ENCODE data around the gene ATL2.

ATL2 gene

GRCh38 chr2:38256610-38257009, 120.5 kb downstream of the ATL2 start:
- H3K9me3 ChIP-seq (ENCODE audit: control insufficient read depth, insufficient read depth, low read depth, low read length), result no peaks in the 10 kb centered on the region
- TF ChIP-seq PRDM1 (tag by site-specific recombination; IDR thresholded peaks at IDR 0.05) (peak; percentile 50; the same call in 1 of the 2 replicates), ZNF354C (tag by site-specific recombination; IDR thresholded peaks at IDR 0.05; ENCODE audit: borderline replicate concordance, low read depth) (no peak)
- ChIA-PET CTCF (interaction anchor here (0.6 kb wide), 1 partner anchor 80 kb away, joined by 3 read pairs; no protein-coding TSS in a partner anchor), POLR2A (no interaction called here)
- no peak overlapping the region for H3K27ac ChIP-seq (ENCODE audit: extremely low read depth, low read depth, low read length)
- no peak overlapping the region for H3K4me3 ChIP-seq (ENCODE audit: low read depth, low read length)
- no peaks in the 10 kb centered on the region for H3K36me3 ChIP-seq (ENCODE audit: control insufficient read depth in 2 of 2, insufficient read depth in 1 of 2, low read length in 2 of 2)
- no peaks in the 10 kb centered on the region for H3K4me1 ChIP-seq (ENCODE audit: control insufficient read depth, insufficient read depth, low read length)

- TF ChIP-seq ZNF324 (tag by site-specific recombination; IDR thresholded peaks at IDR 0.05), result no peak
- no peak for TF ChIP-seq ZSCAN5A (tag by site-specific recombination; IDR thresholded peaks at IDR 0.05)
- H3K36me3 ChIP-seq (ENCODE audit: control insufficient read depth in 2 of 2, insufficient read depth in 1 of 2, low read length in 2 of 2), result no peaks in the 10 kb centered on the region
- ChIA-PET CTCF (no interaction called here), POLR2A (no interaction called here)
- no peaks in the 10 kb centered on the region for H3K9me3 ChIP-seq (ENCODE audit: control insufficient read depth, insufficient read depth, low read depth, low read length)
- no peaks in the 10 kb centered on the region for H3K4me1 ChIP-seq (ENCODE audit: control insufficient read depth, insufficient read depth, low read length)
- no peak overlapping the region for H3K27ac ChIP-seq (ENCODE audit: extremely low read depth, low read depth, low read length)
- H3K4me3 ChIP-seq (ENCODE audit: low read depth, low read length), result no peak overlapping the region
Observed at GRCh38 chr2:38255211-38255610, 121.9 kb downstream of the ATL2 start.

GRCh38 chr2:38254796-38255195, 122.3 kb downstream of the ATL2 start:
- TF ChIP-seq ZNF391 (tag by site-specific recombination; IDR thresholded peaks at IDR 0.05; ENCODE audit: borderline replicate concordance, low read depth) (no peak), ZNF37A (tag by site-specific recombination; IDR thresholded peaks at IDR 0.05) (no peak), ZNF2 (tag by site-specific recombination; IDR thresholded peaks at IDR 0.05) (no peak), ZNF776 (tag by site-specific recombination; IDR thresholded peaks at IDR 0.05; ENCODE audit: borderline replicate concordance) (no peak), ZNF660 (tag by site-specific recombination; IDR thresholded peaks at IDR 0.05) (no peak), ZNF558 (tag by site-specific recombination; IDR thresholded peaks at IDR 0.05) (no peak), GFI1B (tag by site-specific recombination; IDR thresholded peaks at IDR 0.05) (no peak), ZNF274 (IDR thresholded peaks at IDR 0.05; ENCODE audit: low read length) (no peak), ZNF274 (tag by site-specific recombination; IDR thresholded peaks at IDR 0.05; ENCODE audit: borderline replicate concordance) (no peak), OSR2 (tag by site-specific recombination; IDR thresholded peaks at IDR 0.05) (no peak), ZNF580 (tag by site-specific recombination; IDR thresholded peaks at IDR 0.05) (no peak), ZNF791 (tag by site-specific recombination; IDR thresholded peaks at IDR 0.05) (no peak), ZNF148 (tag by site-specific recombination; IDR thresholded peaks at IDR 0.05; ENCODE audit: borderline replicate concordance) (no peak), ZNF132 (tag by site-specific recombination; IDR thresholded peaks at IDR 0.05; ENCODE audit: borderline replicate concordance) (no peak), ZSCAN5A (tag by site-specific recombination; IDR thresholded peaks at IDR 0.05) (no peak)
- Histone ChIP-seq H3K36me3 (ENCODE audit: control insufficient read depth in 2 of 2, insufficient read depth in 1 of 2, low read length in 2 of 2) (no peaks in the 10 kb centered on the region), H3K9me3 (ENCODE audit: control insufficient read depth, insufficient read depth, low read depth, low read length) (no peaks in the 10 kb centered on the region), H3K4me3 (ENCODE audit: low read depth, low read length) (no peak overlapping the region), H3K27ac (ENCODE audit: extremely low read depth, low read depth, low read length) (no peak overlapping the region), H3K4me1 (ENCODE audit: control insufficient read depth, insufficient read depth, low read length) (no peaks in the 10 kb centered on the region)
- ChIA-PET CTCF (no interaction called here), POLR2A (no interaction called here)

Data from HEK293 (cell line).